GM18951 (cell line): ENCODE results near the gene PDZD7.

Experiments used
- POLR2A ChIP-seq: IDR thresholded peaks from 4 replicates; pipeline ENCODE4 v1.6.1; 2011; ENCODE audit warnings: mild to moderate bottlenecking; ENCODE audit not compliant: insufficient read length, insufficient read depth; ENCODE audit errors: extremely low read depth
- in situ Hi-C: fragments of 300-500 bp; cut with MboI; formaldehyde crosslinking; loops from one replicate; pipeline ENCODE4 v1.12.0; 2022; ENCODE audit warnings: low sequenced_read_pairs, mixed read lengths, inconsistent platforms; ENCODE audit not compliant: unreplicated experiment

The PDZD7 gene

DNA sequence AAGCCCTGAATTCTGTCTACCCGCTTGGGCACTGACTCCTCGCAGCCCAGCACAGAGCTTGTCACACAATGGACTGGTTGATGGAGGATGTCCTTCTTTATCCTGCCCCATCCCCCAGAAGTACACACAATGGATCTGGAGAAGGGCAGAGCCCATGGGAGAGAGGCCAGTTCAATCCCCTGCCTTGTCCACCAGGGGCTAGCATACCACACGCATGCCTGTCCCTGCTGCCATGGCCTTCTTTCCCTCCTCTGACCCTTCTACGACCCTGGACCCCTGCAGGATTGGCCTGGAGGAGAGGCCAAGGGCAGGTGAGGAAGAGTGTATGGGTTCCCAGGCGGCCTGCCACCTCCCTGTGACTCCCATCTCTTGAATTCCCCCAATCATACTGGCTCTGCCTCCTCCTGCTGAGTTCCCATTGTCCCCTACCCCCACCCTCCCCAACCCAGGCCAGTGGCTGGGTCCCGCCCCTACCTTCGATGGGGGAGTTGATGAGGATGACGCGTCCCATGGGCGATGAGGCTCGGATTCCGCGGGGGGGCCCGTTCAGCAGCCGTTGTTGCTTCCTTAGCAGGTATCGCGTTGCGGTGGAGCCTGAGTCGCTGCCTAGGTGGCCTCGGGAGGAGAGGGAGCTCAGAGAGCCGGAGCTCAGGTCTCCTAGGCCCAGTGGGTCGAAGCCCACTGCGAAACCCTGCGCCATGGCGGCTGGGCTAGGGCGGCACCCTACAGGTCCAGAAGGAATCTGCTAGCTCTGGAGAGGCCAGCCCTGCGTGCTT is 1.2 kb downstream of the PDZD7 start:
- no peak for TF ChIP-seq POLR2A
- in situ Hi-C loops: no loop called here

- no peak for TF ChIP-seq POLR2A
- in situ Hi-C loops: no loop called here
These were observed 2.2 kb downstream of the PDZD7 start for GRCh38 chr10:101028446-101029337.

GRCh38 chr10:101027106-101027720 is 3.7 kb downstream of the PDZD7 start:
- no peak for TF ChIP-seq POLR2A
- in situ Hi-C loops: no loop called here

GRCh38 chr10:101022967-101023705 is 7.8 kb downstream of the PDZD7 start:
- no peak for TF ChIP-seq POLR2A
- in situ Hi-C loops: no loop called here

GRCh38 chr10:101021692-101022251 is 9.2 kb downstream of the PDZD7 start:
- in situ Hi-C loops: no loop called here
- TF ChIP-seq POLR2A: no peak

- no peak for TF ChIP-seq POLR2A
These were observed 9.7 kb downstream of the PDZD7 start for GRCh38 chr10:101021239-101021638.

DNA sequence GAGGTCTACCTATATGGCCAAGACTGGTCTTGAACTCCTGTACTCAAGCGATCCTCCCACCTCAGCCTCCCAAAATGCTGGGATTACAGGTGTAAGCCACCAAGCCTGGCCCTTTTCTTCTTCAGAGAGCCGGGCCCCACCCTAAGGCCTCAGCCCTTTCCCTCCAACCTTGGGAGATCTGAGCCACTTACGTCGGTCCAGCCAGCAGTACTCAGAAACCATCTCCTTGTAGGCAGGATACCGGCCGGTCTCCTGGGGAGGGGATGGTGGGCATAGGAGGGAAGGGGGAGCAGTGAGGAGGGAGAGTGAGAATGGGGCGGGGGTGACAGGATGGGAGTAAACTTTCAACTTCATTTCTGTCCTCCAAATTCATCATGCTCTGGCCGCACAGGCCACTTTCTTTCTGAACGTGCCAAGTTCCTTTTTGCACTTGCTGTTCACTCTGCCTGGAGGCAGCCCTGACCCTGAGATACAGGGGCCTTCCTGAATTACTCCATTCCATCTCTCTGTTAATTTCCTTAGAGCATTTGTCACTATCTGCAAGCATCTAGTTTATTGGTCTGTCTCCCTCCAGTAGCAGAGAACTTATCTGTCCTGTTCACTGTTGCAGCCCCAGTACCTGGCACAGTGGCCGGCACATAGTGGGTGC is 10.4 kb downstream of the PDZD7 start:
- in situ Hi-C loops: no loop called here
- no peak for TF ChIP-seq POLR2A

More at GRCh38 chr10:101021239-101021638, 9.7 kb downstream of the PDZD7 start:
- in situ Hi-C loops: no loop called here

GRCh38 chr10:101019440-101019703 is 11.6 kb downstream of the PDZD7 start:
- in situ Hi-C loops: no loop called here
- TF ChIP-seq POLR2A: no peak

DNA sequence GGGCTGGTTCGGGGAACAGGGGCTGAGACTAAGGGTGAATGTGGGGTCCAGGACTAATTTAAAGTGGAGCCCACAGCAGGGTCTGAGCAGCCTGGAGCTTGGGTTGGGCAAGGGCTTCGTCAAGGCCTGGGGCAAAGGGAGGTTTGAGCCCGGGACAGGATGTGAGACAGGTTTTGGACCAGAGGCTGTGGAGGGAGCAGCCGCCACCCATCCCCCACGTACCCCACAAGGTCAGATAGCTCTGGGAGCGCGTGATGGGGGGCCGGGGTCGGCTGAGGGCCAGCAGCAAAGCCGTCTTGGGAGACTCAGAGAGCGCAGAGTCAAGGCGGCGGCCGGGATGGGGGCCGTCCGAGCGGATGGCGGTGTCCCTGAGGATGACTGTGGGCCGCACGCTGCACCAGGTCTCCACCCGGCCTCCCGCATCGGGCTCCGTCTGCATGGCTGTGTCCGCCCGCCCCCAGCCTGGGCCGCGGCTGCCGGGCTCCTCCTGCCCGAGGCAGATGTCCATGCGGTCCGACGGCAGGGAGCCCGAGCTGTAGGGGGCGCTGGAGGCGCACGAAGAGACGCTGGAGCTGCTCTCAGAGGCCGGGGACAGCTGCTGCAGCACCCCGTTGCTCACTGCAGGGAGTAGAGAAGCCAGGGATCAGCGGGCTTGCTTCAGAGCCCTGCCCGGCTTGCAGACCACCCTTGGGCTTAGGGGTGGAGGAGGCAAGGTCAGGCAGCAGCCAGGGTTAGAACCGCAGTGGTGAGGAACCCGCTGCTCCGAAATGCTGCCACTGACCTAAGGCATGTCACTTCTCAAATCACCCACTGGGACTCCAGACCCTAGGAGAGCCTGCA is 12.1 kb downstream of the PDZD7 start:
- TF ChIP-seq POLR2A: no peak

DNA sequence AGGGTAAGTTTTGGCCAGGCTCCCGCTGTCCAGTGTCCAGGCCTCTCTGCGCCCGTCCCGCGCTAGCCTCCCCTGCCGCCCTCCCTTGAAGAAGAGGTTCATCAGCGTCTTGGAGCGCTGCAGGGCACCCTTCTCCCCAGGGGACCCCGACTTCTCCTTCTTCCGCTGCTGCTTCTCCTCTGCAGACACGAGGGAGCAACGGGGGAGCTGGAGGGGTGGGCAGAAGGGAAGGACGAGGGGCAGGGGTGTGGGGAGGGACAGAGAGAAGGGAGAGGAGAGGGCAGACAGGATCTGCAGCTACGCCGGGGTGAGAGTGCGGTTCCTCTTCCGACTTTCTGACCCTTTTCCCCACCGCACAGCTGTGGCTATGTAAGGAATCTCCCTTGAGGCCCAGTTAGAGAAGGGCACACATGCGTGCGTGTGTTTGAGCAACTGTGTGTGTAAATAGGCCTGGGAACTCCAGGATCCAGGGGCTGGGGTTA is 12.8 kb downstream of the PDZD7 start:
- in situ Hi-C loops: no loop called here
- no peak for TF ChIP-seq POLR2A

More for the DNA sequence above, 12.1 kb downstream of the PDZD7 start:
- in situ Hi-C loops: no loop called here

DNA sequence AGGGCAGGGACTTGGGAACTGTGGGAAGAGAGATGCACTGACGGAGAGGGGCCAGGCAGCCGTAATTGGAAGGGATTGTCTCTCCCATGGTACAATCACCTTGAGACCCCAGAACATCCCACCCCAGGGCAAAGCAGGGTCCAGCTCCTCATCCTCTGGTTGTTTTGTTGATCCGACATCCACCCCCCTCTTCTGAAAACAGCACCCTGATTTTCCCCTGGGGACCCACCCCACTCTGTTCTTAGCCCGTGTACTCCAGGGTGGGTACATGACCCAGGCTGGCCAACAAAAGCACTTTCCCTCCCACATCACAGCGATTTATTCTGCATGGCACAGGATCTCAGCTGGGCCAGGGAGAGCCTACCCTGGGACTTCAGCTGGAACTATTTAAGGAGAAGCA is 14.1 kb downstream of the PDZD7 start:
- in situ Hi-C loops: no loop called here
- TF ChIP-seq POLR2A: no peak
